SK-N-SH treated with all-trans-retinoic acid at 6 μM for 48 hours (cell line): ENCODE measurements around the gene FPGS.

Source experiments
- ARNTL ChIP-seq: fragments of 450-650 bp; formaldehyde crosslinking; IDR thresholded peaks from 2 replicates; pipeline ENCODE4 v1.5.0; 2020; ENCODE audit warnings: low read depth, mild to moderate bottlenecking, moderate library complexity, borderline replicate concordance
- BACH2 ChIP-seq: fragments of 250-450 bp; sonication (Bioruptor Pico); IDR thresholded peaks from 2 replicates; pipeline ENCODE4 v1.9.0; 2021; ENCODE audit warnings: mild to moderate bottlenecking, borderline replicate concordance
- CSDC2 ChIP-seq: fragments of 250-450 bp; sonication (Bioruptor Pico); IDR thresholded peaks from 2 replicates; pipeline ENCODE4 v1.5.0; 2020; ENCODE audit warnings: mild to moderate bottlenecking, moderate library complexity
- ESRRG ChIP-seq: fragments of 250-450 bp; sonication (Bioruptor Pico); IDR thresholded peaks from 2 replicates; pipeline ENCODE4 v1.6.1; 2021; ENCODE audit warnings: mild to moderate bottlenecking
- SNAI2 ChIP-seq: fragments of 250-450 bp; sonication (Bioruptor Pico); IDR thresholded peaks from 2 replicates; pipeline ENCODE4 v1.5.0; 2020; ENCODE audit warnings: mild to moderate bottlenecking, moderate library complexity
- ZC3H10 ChIP-seq: fragments of 250-450 bp; sonication (Bioruptor Pico); IDR thresholded peaks from 2 replicates; pipeline ENCODE4 v1.5.1; 2021; ENCODE audit warnings: mild to moderate bottlenecking, moderate library complexity
- ZFP30 ChIP-seq: fragments of 450-650 bp; formaldehyde crosslinking; IDR thresholded peaks from 2 replicates; pipeline ENCODE4 v1.5.0; 2022; ENCODE audit warnings: mild to moderate bottlenecking, moderate library complexity
- ZNF8 ChIP-seq: fragments of 450-650 bp; formaldehyde crosslinking; IDR thresholded peaks from 2 replicates; pipeline ENCODE4 v1.5.0; 2020; ENCODE audit warnings: mild to moderate bottlenecking, moderate library complexity
- TF ChIP-seq, protein P1 (sequence below): fragments of 250-450 bp; sonication (Bioruptor Pico); IDR thresholded peaks from 2 replicates; pipeline ENCODE4 v1.5.0; 2020; ENCODE audit warnings: mild to moderate bottlenecking, moderate library complexity
- TF ChIP-seq, protein P2 (sequence below): fragments of 250-450 bp; sonication (Bioruptor Pico); IDR thresholded peaks from 2 replicates; pipeline ENCODE4 v1.5.1; 2020; ENCODE audit warnings: low read depth, mild to moderate bottlenecking, moderate library complexity
- TF ChIP-seq, protein P3 (sequence below): fragments of 250-450 bp; sonication (Bioruptor Pico); IDR thresholded peaks from 2 replicates; pipeline ENCODE4 v1.8.0; 2020; ENCODE audit warnings: mild to moderate bottlenecking, moderate library complexity, borderline replicate concordance
- TF ChIP-seq, protein P4 (sequence below): fragments of 250-450 bp; sonication (Bioruptor Pico); IDR thresholded peaks from 2 replicates; pipeline ENCODE4 v1.5.1; 2021; ENCODE audit warnings: mild to moderate bottlenecking, moderate library complexity

DNA sequence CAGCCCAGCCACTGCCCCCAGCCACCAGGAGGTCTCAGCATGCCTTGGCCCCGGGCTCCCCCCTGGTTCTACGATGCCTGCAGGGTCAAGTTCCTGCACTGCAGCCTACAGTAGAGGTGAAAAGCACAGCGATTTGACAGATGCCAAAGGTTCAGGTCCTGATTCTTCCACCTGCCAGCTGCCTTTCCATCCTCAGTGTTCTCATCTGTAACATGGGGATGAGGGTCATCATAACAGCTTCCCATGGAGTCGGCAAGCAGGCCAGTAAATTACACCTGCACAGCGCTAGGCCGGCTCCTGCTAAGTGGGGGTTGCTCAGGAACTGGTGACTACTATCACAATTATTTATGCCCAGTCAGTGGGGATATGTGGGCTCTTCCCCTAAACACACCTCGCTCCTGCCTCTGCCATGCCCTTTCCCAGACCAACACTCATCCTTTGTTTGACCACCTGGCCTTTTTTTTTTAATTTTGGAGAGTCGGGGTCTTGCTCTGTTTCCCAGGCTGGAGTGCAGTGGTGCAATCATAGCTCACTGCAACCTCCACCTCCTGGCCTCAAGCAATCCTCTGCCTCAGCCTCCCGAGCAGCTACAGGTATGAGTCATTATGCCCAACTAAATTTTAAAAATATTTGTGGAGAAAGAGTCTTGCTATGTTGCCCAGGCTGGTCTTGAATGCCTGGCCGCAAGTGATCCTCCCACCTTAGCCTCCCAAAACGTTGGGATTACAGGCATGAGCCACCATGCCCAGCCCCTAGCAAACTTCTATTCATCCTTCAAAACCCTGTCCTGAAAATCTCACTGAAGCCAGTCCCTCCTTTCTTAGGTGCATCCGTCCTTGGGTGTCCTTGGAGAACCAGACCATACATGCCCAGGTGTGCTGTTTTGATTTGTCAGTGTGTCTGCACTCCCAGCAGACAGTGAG, 45.4 kb downstream of the FPGS start:
- TF ChIP-seq, protein P1, sequence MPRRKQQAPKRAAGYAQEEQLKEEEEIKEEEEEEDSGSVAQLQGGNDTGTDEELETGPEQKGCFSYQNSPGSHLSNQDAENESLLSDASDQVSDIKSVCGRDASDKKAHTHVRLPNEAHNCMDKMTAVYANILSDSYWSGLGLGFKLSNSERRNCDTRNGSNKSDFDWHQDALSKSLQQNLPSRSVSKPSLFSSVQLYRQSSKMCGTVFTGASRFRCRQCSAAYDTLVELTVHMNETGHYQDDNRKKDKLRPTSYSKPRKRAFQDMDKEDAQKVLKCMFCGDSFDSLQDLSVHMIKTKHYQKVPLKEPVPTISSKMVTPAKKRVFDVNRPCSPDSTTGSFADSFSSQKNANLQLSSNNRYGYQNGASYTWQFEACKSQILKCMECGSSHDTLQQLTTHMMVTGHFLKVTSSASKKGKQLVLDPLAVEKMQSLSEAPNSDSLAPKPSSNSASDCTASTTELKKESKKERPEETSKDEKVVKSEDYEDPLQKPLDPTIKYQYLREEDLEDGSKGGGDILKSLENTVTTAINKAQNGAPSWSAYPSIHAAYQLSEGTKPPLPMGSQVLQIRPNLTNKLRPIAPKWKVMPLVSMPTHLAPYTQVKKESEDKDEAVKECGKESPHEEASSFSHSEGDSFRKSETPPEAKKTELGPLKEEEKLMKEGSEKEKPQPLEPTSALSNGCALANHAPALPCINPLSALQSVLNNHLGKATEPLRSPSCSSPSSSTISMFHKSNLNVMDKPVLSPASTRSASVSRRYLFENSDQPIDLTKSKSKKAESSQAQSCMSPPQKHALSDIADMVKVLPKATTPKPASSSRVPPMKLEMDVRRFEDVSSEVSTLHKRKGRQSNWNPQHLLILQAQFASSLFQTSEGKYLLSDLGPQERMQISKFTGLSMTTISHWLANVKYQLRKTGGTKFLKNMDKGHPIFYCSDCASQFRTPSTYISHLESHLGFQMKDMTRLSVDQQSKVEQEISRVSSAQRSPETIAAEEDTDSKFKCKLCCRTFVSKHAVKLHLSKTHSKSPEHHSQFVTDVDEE (CRISPR knock-in tag): no peak
- TF ChIP-seq, protein P2, sequence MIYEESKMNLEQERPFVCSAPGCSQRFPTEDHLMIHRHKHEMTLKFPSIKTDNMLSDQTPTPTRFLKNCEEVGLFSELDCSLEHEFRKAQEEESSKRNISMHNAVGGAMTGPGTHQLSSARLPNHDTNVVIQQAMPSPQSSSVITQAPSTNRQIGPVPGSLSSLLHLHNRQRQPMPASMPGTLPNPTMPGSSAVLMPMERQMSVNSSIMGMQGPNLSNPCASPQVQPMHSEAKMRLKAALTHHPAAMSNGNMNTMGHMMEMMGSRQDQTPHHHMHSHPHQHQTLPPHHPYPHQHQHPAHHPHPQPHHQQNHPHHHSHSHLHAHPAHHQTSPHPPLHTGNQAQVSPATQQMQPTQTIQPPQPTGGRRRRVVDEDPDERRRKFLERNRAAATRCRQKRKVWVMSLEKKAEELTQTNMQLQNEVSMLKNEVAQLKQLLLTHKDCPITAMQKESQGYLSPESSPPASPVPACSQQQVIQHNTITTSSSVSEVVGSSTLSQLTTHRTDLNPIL: no peak
- TF ChIP-seq ZFP30 (CRISPR knock-in tag) (no peak), ZC3H10 (CRISPR knock-in tag) (no peak), BACH2 (no peak), SNAI2 (no peak), CSDC2 (CRISPR knock-in tag) (no peak), ESRRG (CRISPR knock-in tag) (no peak), ZNF8 (no peak), ARNTL (CRISPR knock-in tag) (no peak)
- TF ChIP-seq, protein P3, sequence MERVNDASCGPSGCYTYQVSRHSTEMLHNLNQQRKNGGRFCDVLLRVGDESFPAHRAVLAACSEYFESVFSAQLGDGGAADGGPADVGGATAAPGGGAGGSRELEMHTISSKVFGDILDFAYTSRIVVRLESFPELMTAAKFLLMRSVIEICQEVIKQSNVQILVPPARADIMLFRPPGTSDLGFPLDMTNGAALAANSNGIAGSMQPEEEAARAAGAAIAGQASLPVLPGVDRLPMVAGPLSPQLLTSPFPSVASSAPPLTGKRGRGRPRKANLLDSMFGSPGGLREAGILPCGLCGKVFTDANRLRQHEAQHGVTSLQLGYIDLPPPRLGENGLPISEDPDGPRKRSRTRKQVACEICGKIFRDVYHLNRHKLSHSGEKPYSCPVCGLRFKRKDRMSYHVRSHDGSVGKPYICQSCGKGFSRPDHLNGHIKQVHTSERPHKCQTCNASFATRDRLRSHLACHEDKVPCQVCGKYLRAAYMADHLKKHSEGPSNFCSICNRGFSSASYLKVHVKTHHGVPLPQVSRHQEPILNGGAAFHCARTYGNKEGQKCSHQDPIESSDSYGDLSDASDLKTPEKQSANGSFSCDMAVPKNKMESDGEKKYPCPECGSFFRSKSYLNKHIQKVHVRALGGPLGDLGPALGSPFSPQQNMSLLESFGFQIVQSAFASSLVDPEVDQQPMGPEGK: no peak
- TF ChIP-seq, protein P4, sequence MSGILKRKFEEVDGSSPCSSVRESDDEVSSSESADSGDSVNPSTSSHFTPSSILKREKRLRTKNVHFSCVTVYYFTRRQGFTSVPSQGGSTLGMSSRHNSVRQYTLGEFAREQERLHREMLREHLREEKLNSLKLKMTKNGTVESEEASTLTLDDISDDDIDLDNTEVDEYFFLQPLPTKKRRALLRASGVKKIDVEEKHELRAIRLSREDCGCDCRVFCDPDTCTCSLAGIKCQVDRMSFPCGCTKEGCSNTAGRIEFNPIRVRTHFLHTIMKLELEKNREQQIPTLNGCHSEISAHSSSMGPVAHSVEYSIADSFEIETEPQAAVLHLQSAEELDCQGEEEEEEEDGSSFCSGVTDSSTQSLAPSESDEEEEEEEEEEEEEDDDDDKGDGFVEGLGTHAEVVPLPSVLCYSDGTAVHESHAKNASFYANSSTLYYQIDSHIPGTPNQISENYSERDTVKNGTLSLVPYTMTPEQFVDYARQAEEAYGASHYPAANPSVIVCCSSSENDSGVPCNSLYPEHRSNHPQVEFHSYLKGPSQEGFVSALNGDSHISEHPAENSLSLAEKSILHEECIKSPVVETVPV (CRISPR knock-in tag): no peak
